ENCODE data around the gene CACNA1G.

CACNA1G gene

DNA sequence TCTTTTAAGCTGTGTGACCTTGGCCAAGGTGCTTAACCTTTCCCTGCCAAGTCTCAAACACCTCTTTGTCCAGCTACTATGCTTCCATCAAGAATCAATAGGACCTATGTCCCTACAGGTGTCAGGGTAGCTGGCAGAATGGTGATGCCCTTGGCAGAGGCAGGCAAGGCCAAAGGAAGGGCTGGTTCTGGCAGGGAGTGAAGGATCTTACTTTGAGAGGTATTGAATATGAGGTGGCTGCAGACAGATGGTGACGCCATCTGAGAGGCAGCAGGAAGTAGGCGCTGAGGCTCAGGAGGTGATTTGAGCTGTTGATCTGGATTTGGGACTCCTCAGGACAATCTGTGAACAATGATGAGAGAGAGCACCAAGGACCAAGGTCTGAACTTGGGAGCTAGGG lies 86.7 kb downstream of the CACNA1G start:
- DNase-seq (ENCODE audit: low read depth), result no peak
- no peak for TF ChIP-seq CTCF (conservative IDR thresholded peaks at IDR 0.05; ENCODE audit: low read length)
- no peak overlapping the region for H3K4me3 ChIP-seq (ENCODE audit: low read length)

DNA sequence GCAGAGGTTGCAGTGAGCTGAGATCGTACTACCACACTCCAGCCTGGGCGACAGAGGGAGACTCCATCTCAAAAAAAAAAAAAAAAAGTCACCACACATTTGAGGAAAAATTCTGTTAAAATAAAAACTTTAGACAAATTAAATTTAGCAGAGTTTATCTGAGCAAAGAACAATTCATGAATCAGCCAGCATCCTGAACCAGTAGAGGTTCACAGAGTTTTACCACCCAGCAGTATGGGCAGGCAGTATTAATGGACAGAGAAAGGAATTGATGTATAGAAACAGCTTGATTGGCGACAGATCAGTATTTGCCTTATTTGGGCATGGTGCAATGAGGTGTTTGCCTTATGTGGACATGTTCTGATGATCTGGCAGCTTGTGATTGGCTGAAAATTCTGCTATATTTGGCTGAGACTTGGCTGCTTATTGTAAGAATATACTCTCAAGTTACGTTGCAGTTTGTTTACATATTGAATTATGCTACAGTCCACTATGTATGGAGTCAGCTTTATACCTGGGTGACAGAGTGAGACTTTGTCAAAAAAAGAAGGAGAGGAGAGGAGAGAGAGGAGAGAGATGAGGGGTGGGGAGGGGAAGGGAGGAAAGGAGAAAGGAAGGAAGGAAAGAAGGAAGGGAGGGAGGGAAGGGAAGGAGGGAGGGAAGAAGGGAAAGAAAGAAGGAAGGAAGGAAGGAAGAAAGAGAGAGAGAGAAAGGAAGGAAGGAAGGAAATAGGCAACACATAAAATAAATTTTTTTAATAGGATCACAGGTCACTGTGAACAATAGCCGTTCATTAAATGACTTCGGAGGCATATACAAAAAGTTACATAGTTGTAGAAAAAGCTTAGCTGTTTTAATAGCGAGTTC lies 88.8 kb downstream of the CACNA1G start:
- no peak for TF ChIP-seq CTCF (conservative IDR thresholded peaks at IDR 0.05; ENCODE audit: low read length)
- no peak for DNase-seq (ENCODE audit: low read depth)
- no peak overlapping the region for H3K4me3 ChIP-seq (ENCODE audit: low read length)

DNA sequence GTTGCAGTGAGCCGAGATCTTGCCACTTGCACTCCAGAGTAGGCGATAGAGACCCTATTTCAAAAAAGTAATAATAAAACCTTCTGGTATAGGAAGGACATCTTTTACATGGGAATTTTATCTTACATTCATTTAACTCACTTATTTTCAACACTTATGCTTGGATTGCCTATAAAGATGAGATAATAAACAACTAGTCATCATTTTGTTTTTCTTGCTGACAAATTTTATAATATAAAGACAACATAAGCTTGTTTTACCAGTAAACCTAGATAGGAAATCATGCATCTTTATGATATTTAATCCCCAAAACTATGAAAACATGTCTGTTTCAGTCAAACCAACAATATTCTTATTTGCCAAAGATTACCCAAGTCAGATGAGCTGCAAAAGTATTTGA lies 91.1 kb downstream of the CACNA1G start:
- no peak overlapping the region for H3K4me3 ChIP-seq (ENCODE audit: low read length)
- TF ChIP-seq CTCF (conservative IDR thresholded peaks at IDR 0.05; ENCODE audit: low read length), result no peak
- DNase-seq (ENCODE audit: low read depth), result no peak

DNA sequence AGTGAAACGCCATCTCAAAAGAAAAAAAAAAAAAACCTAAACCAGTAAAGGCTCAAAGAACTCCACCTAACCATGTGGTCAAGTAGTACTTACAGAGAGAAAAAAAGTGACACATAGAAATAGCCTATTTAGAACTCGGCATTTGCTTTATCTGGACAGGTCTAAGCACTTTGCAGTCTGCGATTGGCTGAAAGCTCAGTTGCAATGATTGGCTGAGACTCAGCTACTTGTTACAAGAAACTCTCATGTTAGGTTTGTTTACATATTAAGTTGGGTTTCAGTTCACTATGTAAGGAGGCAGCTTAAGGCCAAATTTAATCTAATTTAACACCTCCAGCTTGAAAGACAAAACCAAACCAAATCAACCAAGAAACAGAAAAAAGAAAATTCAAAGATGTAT lies 93.2 kb downstream of the CACNA1G start:
- no peak for DNase-seq (ENCODE audit: low read depth)
- H3K4me3 ChIP-seq (ENCODE audit: low read length), result no peak overlapping the region
- TF ChIP-seq CTCF (conservative IDR thresholded peaks at IDR 0.05; ENCODE audit: low read length), result no peak

GRCh38 chr17:50656509-50656908 lies 96.0 kb downstream of the CACNA1G start:
- no peak for DNase-seq (ENCODE audit: low read depth)
- TF ChIP-seq CTCF (conservative IDR thresholded peaks at IDR 0.05; ENCODE audit: low read length), result no peak
- no peak overlapping the region for H3K4me3 ChIP-seq (ENCODE audit: low read length)

DNA sequence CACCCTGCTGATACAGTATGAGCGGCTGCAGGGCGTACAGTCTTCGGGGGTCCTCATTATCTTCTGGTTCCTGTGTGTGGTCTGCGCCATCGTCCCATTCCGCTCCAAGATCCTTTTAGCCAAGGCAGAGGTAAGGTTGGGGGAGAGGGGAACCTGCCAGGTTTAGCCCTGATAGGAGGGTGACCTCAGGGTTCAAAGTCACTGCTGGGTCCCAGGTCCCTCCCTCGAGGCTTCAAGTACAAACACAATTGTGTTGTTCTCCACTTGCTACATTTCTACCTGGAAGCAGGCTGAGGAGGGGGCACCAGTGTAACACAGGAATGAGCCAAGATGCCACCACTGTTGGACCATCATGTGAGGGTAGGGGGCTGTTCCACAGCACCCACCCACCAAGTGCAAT lies 96.5 kb downstream of the CACNA1G start:
- TF ChIP-seq CTCF (conservative IDR thresholded peaks at IDR 0.05; ENCODE audit: low read length), result no peak
- DNase-seq (ENCODE audit: low read depth), result no peak
- H3K4me3 ChIP-seq (ENCODE audit: low read length), result no peak overlapping the region

DNA sequence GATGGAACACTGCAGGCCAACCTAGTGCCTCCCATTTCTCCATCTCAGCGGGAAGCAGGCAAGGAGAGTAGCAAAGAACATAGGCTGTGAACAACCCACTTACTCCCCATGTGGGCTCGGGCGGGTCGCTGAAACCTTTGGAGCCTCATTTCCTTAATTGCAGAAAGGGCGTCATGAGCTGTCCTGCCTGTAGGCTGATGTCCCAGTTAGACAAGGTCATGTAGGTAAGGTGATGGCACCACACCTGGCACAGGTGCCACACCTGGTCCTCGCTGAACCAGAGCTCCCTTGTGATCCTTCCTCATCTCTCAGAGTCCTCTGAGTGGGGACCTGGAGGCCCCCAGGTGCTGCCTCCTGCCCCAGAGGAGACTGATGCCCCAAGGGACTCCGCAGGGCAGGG lies 97.1 kb downstream of the CACNA1G start:
- no peak for DNase-seq (ENCODE audit: low read depth)
- TF ChIP-seq CTCF (conservative IDR thresholded peaks at IDR 0.05; ENCODE audit: low read length), result no peak
- no peak overlapping the region for H3K4me3 ChIP-seq (ENCODE audit: low read length)
